Mononuclear cell (primary cell): ENCODE results near the gene RAP1GAP. TPM values are rescaled to one million over a fixed set of nuclear protein-coding genes. Genes with fewer than 3 reads are reported as not detected.

Source experiments
- H3K27me3 ChIP-seq: 2 replicates; pipeline ENCODE4 v1.6.0; 2011; ENCODE audit warnings: low read length, control low read depth; ENCODE audit not compliant: insufficient read depth
- H3K4me1 ChIP-seq: 2 replicates; pipeline ENCODE4 v1.5.1; 2011; ENCODE audit warnings: mild to moderate bottlenecking, low read length, control low read depth; ENCODE audit not compliant: insufficient read depth
- H3K4me3 ChIP-seq: 2 replicates; pipeline ENCODE4 v1.5.1; 2011; ENCODE audit warnings: mild to moderate bottlenecking, low read length, moderate library complexity
- H3K9me3 ChIP-seq: 2 replicates; pipeline ENCODE4 v1.5.1; 2011; ENCODE audit warnings: low read depth, mild to moderate bottlenecking, control low read depth, low read length
- total RNA-seq: library from RNA; depleted of rRNA; stranded (reverse); fragments of >200 nt; gene quantifications from one replicate; pipeline ENCODE4 v1.2.3, GENCODE V29; 2012

Gene RAP1GAP
- total RNA-seq, 1 donor, result 0.10 TPM

- Histone ChIP-seq H3K27me3 (no peaks in the 10 kb centered on the region), H3K4me1 (peaks cover 9% of the 10 kb centered on the region), H3K9me3 (no peaks in the 10 kb centered on the region), H3K4me3 (no peak overlapping the region)
Observed at GRCh38 chr1:21584096-21584495, 85.1 kb downstream of the RAP1GAP start.

GRCh38 chr1:21579791-21580190, 89.4 kb downstream of the RAP1GAP start:
- Histone ChIP-seq H3K9me3 (no peaks in the 10 kb centered on the region), H3K4me1 (peaks cover 9% of the 10 kb centered on the region), H3K4me3 (no peak overlapping the region), H3K27me3 (no peaks in the 10 kb centered on the region)

GRCh38 chr1:21577933-21578332, 91.2 kb downstream of the RAP1GAP start:
- H3K4me1 ChIP-seq, result peaks cover 2% of the 10 kb centered on the region
- H3K27me3 ChIP-seq, result no peaks in the 10 kb centered on the region
- H3K9me3 ChIP-seq, result no peaks in the 10 kb centered on the region
- H3K4me3 ChIP-seq, result no peak overlapping the region

- no peaks in the 10 kb centered on the region for H3K27me3 ChIP-seq
- no peak overlapping the region for H3K4me3 ChIP-seq
- no peaks in the 10 kb centered on the region for H3K4me1 ChIP-seq
- H3K9me3 ChIP-seq, result no peaks in the 10 kb centered on the region
Observed at GRCh38 chr1:21577324-21577723, 91.8 kb downstream of the RAP1GAP start.

- Histone ChIP-seq H3K27me3 (no peaks in the 10 kb centered on the region), H3K9me3 (no peaks in the 10 kb centered on the region), H3K4me3 (no peak overlapping the region), H3K4me1 (no peaks in the 10 kb centered on the region)
Observed at GRCh38 chr1:21576798-21577187, 92.4 kb downstream of the RAP1GAP start.

GRCh38 chr1:21576031-21576797, 92.9 kb downstream of the RAP1GAP start:
- Histone ChIP-seq H3K27me3 (no peaks in the 10 kb centered on the region), H3K4me3 (no peak overlapping the region), H3K4me1 (no peaks in the 10 kb centered on the region), H3K9me3 (no peaks in the 10 kb centered on the region)

GRCh38 chr1:21575351-21575942, 93.7 kb downstream of the RAP1GAP start:
- H3K9me3 ChIP-seq, result no peaks in the 10 kb centered on the region

GRCh38 chr1:21574466-21575151, 94.5 kb downstream of the RAP1GAP start:
- Histone ChIP-seq H3K4me3 (no peak overlapping the region), H3K9me3 (no peaks in the 10 kb centered on the region), H3K27me3 (no peaks in the 10 kb centered on the region), H3K4me1 (no peaks in the 10 kb centered on the region)

More at GRCh38 chr1:21575351-21575942, 93.7 kb downstream of the RAP1GAP start:
- H3K4me3 ChIP-seq, result no peak overlapping the region
- H3K4me1 ChIP-seq, result no peaks in the 10 kb centered on the region
- no peaks in the 10 kb centered on the region for H3K27me3 ChIP-seq

- no peaks in the 10 kb centered on the region for H3K27me3 ChIP-seq
- no peaks in the 10 kb centered on the region for H3K9me3 ChIP-seq
- no peaks in the 10 kb centered on the region for H3K4me1 ChIP-seq
- H3K4me3 ChIP-seq, result no peak overlapping the region
Observed at GRCh38 chr1:21573971-21574465, 95.1 kb downstream of the RAP1GAP start.

- Histone ChIP-seq H3K9me3 (no peaks in the 10 kb centered on the region), H3K4me1 (no peaks in the 10 kb centered on the region), H3K27me3 (no peaks in the 10 kb centered on the region), H3K4me3 (no peak overlapping the region)
Observed at GRCh38 chr1:21573475-21573874, 95.7 kb downstream of the RAP1GAP start.

GRCh38 chr1:21572735-21573277, 96.4 kb downstream of the RAP1GAP start:
- Histone ChIP-seq H3K4me1 (no peaks in the 10 kb centered on the region), H3K4me3 (no peak overlapping the region), H3K27me3 (no peaks in the 10 kb centered on the region), H3K9me3 (no peaks in the 10 kb centered on the region)

GRCh38 chr1:21572221-21572620, 96.9 kb downstream of the RAP1GAP start:
- Histone ChIP-seq H3K4me3 (no peak overlapping the region), H3K27me3 (no peaks in the 10 kb centered on the region), H3K9me3 (no peaks in the 10 kb centered on the region), H3K4me1 (no peaks in the 10 kb centered on the region)

- no peaks in the 10 kb centered on the region for H3K4me1 ChIP-seq
- no peaks in the 10 kb centered on the region for H3K9me3 ChIP-seq
- no peak overlapping the region for H3K4me3 ChIP-seq
Observed at GRCh38 chr1:21570885-21571284, 98.3 kb downstream of the RAP1GAP start.

GRCh38 chr1:21570528-21570875, 98.7 kb downstream of the RAP1GAP start:
- Histone ChIP-seq H3K4me1 (no peaks in the 10 kb centered on the region), H3K4me3 (no peak overlapping the region), H3K27me3 (no peaks in the 10 kb centered on the region)

More at GRCh38 chr1:21570885-21571284, 98.3 kb downstream of the RAP1GAP start:
- H3K27me3 ChIP-seq, result no peaks in the 10 kb centered on the region

GRCh38 chr1:21569820-21570527, 99.2 kb downstream of the RAP1GAP start:
- H3K9me3 ChIP-seq, result no peaks in the 10 kb centered on the region
- no peaks in the 10 kb centered on the region for H3K27me3 ChIP-seq
- H3K4me1 ChIP-seq, result no peaks in the 10 kb centered on the region
- no peak overlapping the region for H3K4me3 ChIP-seq

More at GRCh38 chr1:21570528-21570875, 98.7 kb downstream of the RAP1GAP start:
- H3K9me3 ChIP-seq, result no peaks in the 10 kb centered on the region
